HG02623 (cell line): ENCODE measurements around the gene CBY3.
"Not testable (repeated sequence)": the region's sequence is repeated elsewhere in the genome, so short reads cannot be mapped to it uniquely, and the experiment has no call there.

ENCODE experiments used
- ATAC-seq: cut with Tn5 transposase; IDR thresholded peaks from one replicate; pipeline ENCODE4 v1.9.1; 2021; ENCODE audit warnings: moderate library complexity; ENCODE audit not compliant: unreplicated experiment

CBY3 gene

DNA sequence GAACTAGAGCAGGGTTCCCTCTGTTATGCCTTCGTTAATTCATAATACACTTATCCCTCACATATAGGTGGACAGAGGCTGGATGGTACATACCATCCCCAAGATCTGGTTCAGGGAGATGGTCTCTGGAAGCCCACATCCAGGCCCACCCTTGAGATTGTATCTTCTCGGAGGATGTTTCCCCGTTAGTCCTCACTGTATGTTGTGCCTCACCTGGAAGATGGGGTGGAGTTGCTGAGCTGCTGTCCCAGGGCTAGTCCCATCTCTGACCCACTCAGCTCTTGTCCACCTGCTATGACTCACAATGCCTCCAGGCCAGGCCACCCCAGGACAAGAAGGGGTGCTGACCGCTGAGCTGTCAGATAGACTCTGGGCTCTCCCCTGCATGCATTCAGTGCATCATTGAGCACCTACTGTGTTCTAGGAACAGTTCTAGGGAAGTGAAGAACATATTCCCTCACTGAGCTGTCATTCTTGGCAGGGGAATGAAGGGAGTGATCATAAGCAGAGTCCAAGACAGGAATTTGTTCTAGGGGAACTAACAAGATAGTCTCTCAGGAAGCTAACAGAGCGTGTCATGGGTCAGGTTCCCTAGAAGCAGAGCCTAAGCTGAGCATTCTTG is at the start of gene CBY3:
Gene CBY3 (minus strand): TSS at position 255 of the 622 bp plus-strand sequence. CDS start 116 bp downstream, at position 139.
- ATAC-seq = no peak

DNA sequence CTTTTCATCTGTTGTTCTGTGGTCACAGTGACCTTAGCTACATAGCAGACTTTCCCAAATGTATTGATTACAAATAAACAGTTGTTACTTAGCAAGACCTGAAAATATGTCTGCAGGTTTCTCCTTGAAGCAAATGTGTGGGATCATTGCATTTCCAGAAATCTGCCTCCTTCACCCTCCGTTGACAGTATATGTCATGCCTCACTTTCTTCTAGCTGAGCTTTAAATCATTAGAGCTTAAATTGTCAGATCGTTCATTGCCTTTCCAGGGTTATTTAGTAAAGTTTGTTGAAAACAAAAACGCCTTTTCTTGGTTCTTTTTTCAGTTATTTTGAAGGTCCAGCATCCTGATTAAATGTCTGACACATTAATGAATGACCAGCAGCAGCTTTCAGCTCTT is 49.5 kb upstream of the CBY3 start:
- ATAC-seq = no peak

DNA sequence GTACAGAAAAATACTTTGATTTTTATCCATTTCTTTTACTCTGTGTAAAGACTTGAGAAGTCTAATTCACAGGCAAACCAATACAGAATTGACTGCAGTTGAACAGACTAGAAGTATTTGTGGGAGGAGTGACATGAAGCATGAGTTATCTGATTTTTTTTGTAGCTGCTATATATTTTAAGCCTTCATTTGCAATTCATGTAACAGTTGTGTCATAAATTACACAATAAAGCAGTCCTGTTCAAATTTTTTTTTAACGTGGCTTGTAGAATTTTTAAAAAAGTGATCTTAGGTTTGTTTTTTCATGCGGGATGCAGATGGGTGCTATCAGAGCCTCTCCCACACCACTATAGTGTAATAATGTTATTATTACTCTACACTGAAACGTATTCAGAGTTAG is 48.9 kb upstream of the CBY3 start:
- ATAC-seq = no peak

DNA sequence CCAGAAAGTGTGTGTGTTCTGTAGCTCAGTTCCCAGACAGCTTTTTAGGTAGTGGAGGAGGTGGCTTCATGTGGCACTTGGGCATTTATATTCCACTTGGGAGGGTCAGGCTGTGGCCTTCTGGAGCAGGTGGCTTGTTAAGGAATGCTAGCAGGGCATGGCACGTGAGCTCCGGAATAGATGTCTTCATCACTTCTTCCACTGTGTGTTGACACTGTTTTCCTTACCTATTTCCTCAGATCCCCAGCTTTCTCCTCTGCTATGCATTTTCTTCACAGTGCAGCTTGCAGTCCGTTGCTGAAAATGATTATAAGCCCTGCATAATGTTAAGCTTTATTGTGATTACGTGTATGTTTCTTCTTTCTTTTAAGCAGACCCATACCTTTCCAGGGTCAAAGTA is 48.5 kb upstream of the CBY3 start:
- ATAC-seq = no peak

DNA sequence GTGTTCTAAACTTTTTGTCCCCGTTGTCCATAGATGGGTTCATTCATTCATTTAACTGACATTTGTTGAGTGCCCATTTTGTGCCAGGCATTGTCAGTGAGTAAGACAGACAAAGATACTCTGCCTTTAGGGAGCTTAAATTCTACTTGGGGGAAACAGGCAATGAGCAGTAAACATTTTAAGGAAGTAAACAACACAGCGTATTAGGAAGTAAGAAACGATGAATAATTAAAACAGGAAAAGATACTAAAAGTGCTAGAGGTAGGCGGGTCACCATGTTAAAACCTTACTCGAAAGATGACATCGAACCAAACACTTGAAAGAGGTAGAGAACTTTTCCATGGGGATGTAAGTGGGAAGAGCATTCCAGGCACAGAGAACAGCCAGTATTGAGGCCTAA is 46.3 kb upstream of the CBY3 start:
- no peak for ATAC-seq

DNA sequence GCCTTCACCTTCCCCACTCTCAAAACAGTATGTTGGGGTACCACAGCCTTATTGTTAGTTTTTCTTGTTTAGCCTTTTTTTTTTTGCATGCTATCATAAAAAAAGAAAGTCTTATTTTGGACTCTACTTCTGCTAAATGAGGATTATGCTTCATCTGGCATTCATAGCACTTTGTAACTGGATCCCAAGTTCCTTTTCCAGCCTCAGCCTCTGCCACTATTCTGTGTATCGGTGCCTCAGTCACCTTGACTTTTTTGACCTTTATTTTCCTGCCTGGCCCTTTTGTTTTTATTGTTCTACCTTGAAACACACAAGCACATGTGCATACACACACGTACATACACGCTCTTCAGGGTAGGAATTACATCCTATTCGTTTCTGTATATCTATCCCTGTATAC is 43.3 kb upstream of the CBY3 start:
- no peak for ATAC-seq

DNA sequence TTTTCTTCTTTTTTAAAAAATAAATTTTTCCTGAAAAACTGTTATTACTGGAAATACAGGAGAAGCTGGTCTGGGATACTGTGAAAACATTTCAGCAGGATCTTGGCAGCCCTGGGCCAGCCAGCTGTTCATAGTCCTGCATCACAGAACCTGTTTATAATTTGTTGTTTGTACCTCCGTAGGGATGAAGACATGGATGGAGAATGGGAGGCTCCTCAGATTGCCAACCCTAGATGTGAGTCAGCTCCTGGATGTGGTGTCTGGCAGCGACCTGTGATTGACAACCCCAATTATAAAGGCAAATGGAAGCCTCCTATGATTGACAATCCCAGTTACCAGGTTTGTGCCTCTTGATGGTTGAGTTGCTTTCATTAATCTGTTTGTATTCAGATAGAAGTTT is 39.4 kb upstream of the CBY3 start:
- ATAC-seq = no peak

DNA sequence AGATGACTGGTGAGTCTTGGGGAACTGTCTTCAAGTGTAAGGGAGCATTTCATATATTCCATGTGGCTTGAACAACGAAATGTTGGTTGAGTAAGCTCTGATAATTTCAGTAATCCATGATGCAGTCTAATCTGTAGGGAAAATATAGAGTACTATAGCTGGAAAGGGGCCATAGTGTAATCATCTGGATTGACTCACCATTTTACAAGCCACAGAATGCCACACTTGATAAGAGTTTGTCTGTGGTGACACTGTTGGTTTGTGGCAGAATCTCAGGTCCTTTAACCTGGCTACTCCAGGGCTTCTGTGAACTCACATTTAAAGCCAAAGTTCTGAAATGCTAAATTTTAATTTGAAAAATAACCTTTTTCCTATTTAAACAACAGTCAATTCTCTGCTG is 35.5 kb upstream of the CBY3 start:
- ATAC-seq = no peak

DNA sequence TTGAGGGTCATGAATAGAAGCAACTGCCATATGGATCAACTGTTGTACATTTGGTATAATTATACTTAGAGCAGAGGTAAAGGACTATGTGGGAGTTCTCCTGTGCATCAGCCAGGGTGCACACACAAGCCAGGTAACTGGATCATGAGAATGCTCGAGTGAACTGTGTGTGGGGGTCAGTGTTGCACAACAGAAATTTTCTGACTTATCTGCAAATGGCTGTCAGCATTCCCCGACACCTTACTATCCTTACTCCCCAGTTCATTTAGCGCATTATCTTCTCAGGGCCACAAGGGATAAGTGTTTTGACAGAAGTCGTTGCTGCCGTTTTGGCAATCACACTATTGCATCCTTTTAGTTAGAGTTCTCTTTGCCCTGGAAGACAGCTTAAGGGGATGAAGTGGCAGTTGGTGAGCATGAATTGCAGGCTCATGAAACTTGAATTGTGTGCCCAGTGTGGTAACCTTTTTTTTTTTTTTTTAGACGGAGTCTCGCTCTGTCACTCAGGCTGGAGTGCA is 19.6 kb upstream of the CBY3 start:
- ATAC-seq = no peak

DNA sequence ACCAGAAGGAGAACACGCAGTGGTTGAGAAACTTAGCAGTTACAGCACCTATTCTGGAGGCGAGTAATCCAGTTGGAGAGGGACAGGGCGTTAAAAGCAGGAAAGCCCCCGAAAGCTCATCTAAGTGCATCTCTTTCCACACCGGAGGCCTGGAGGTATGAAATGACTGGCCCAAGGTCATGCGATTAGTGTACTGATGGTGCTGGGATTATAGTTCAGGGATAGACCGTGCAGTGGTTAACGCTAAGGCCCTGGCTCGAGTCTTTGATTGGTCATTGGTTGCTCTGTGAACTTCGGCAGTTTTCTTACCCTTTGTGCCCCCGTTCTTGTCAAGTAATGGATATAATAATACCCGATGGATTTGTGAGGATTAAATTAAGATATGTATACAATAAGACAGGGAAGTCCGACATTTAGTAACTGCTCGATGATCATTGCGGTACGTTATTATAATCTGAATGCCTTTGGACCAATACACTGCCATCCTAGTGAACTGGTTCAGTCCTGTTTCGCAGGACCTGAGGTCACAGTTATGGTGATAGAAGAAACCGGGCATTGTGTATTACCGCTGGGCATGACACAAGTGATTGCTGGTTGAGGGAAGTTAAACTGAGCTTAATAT is 18.9 kb upstream of the CBY3 start:
- ATAC-seq = no peak

DNA sequence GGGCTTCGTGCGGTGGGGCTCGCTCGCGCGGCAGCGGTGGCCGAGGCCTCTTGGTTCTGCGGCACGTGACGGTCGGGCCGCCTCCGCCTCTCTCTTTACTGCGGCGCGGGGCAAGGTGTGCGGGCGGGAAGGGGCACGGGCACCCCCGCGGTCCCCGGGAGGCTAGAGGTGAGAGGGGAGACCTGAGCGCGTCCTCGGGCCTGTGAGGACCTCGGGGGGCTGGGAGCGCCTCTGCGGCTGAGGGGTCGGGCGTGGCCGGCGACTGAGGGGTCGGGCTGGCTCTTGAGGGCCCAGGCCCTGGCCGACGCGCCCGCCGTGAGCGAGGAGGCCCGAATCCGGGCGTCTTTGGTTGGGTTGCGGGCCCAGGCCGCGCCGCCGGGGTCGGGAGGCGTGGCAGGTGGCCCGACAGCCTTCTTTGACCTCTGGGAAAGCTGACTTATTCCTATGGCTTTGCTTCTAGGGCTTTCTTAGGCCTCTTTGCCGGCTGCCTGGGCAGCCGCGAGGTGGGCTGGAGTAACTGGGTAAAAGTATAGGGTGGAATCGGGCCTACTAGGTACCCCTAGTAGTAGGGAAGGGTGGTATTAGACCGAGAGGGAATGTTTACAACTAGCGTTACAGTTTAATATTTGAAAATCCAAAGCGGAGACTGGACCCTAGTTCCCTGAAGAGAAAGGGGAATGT is 18.2 kb upstream of the CBY3 start, which contains the start of gene CANX:
Gene CANX (plus strand): TSS at position 33 of the 681 bp plus-strand sequence. CDS start 6,715 bp downstream, outside the sequence.
- ATAC-seq = peak; percentile 2

DNA sequence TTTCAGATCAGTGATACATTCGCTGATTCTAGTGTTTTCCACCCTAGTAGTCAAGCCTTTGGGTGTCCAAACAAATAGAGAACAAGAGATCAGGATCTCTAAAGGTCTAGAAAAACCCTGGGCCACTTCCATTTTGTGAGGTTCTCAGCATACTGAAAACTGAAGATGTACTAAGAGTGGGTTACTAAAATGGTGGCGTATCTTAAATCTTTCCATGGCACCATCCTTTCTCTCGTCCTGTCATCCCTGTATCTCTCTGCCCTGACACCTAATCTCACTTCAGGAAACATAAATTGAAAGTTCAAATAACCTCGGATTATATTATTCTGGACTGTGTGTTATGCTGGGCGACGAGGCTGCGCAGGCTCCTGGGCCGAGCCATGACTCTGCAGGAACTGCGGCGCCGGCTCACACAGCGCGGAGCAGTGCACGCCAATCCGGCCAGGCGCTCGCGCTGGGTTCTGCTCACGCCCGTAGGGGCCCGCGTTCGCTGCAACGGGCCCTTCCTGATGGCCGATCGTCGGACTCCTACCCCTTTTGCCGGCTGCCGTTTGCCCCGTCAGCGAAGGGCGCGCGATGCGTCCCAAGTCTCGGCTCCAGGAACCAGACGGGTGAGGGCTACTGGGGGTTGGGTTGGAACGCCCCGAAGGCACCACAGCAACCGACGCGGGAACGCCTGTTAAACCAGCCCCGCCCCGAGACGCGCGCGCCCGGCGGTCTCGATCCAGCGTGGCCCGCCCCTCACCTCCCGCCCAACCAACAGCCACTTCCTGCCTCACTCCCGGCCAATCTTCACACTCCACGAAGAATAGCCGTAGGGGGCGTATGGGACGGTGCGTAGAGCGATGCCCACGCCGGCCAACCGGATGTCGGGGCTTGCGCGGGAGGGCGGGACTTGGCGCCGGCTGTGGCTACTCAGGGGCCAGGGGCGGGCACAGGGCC is 17.4 kb upstream of the CBY3 start:
- peak; percentile 86 for ATAC-seq

DNA sequence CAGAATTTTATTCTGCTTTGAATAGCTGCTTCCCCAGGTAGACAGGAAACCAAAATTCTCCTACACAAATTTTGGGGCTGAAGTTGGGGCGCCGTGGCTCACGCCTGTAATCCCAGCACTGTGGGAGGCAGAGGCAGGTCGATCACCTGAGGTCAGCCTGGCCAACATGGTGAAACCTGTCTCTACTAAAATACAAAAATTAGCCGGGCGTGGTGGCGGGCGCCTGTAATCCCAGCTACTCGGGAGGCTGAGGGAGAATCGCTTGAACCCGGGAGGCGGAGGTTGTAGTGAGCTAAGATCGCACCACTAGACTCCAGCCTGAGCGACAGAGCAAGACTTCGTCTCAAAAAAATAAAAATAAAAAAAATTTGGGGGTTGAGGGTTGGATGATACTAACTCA is 16.7 kb upstream of the CBY3 start:
- not testable (repeated sequence) for ATAC-seq

DNA sequence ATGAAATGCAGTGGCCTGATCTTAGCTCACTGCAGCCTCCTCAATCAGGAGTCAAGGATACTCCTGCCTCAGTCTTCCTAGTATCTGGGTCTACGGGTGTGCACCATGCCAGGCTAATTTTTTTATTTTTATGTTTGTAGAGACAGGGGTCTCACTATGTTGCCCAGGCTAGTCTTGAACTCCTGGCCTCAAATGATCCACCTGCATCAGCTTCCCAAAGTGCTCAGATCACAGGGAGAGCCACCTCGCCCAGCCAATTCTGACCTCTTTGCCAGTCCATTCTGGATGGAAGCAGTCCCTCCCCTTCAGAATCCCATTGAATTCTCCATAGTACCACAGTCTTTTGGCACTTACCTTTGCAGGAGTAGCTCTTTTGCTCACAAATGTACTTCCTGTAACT is 16.3 kb upstream of the CBY3 start:
- ATAC-seq = no peak

DNA sequence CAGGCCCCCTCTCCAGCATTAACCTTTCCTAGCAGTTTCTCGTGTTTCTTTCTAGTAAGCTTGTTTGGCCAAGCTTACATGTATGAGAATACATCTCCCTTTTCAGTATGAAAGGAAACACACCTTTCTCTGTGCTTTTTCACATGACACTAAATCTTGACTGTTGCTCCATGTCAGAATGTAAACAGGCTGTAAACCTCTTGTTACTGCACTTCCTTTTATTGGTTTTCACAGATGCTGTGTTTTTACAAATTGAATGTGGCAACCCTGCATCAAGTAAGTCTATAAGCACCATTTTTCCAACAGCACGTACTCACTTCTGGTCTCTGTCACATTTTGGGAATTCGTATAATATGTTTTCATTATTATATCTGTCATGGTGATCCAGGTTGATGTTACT is 15.8 kb upstream of the CBY3 start:
- ATAC-seq = no peak

DNA sequence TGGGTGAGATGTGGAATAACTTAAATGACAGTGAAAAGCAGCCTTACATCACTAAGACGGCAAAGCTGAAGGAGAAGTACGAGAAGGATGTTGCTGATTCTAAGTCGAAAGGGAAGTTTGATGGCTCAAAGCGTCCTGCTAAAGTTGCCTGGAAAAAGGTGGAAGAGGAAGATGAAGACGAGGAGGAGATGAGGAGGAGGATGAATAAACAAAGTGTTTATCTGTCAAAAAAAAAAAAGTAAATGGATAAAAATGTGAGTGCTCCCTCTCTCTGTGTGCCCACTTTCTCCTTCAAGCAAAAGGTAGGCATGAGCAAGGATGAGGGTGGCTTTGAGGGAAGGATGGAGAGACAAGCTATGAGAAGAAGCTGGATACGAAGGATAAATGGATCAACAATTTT is 13.7 kb upstream of the CBY3 start:
- no peak for ATAC-seq

DNA sequence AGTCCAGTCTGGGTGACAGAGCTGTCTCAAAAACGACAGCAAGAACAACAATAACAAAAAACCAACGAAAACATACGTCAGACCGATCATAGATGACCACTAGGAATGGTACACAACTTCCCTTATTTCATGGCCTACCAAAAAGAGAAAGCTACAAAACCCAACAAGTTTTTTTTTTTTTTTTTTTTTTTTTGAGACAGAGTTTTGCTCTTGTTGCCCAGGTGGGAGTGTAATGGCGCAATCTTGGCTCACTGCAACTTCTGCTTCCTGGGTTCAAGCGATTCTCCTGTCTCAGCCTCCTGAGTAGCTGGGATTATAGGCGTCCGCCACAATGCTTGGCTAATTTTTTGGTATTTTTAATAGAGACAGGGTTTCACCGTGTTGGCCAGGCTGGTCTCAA is 8.4 kb upstream of the CBY3 start:
- not testable (repeated sequence) for ATAC-seq

DNA sequence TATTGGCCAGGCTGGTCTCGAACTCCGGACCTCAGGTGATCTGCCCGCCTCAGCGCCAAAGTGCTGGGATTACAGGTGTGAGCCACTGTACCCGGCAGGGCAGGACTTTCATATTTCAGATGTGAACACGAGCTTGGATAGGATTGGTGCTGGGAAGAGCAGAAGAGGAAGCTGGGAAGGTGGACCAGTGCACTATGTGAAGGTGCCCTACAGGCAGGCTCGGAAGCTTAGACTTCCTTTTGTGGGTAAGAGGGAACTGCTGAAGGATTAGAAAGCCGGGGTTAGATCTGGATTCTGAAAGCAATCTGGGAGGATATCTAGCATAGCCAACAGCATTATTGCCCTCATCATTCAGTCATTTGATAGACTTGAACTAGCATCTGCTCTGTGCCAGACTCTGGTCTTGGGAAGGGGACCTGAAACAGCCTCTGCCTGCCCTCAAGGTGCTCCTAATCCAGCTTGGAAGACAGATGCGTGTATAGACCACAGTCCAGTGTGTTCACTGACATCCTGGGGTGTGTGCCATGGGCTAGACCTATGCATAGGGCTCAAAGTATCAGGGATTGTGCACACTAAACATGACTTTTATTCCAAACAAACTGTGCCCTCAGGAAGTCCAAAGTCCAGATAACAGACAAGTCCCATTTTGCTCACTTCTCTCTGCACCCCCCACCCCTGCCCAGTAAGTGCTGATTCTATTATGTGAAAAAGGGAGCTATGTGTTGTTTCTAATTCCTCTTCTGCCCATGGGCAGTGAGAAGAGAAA is 637 bp downstream of the CBY3 start:
- no peak for ATAC-seq

DNA sequence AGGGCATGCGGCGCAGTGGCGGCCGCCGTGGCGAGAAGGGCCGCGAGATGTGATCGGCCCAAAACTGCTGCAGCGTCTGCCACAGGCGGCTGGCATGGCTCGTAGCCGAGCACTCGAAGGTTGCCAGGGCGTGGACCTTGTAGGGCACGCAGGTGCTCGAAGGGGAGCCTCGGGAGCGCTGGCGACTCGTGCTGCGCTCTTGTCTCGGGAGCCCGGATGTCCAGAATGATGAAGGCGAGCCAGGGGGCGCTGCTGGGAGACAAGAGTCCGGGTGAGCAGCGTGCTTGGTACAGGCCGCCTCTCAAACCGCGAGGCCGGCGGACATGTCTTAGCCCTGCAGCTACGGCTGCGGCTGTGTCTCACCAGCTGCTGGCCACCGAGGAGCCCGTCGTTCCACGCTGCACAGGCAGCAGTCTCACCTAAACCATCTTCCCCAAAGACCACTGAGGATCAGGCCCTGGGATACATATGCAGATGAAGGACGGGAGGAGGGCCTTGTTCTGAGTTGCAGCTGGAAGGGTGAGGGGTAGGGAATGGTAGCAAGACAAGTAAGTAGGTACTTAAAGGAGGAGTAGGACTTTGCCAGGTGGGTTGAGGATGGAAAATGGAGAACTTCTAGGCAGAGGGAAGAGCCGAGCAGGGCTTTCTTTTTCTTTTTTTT is 1.7 kb downstream of the CBY3 start:
- ATAC-seq = peak; percentile 18
